ELF-1 (cell line): ENCODE measurements around the gene SCMH1.

Experiments
- DNase-seq: peaks from one replicate; pipeline ENCODE4 v3.0.0-alpha.2; 2016; ENCODE audit warnings: low read depth, low spot score

Gene SCMH1

GRCh38 chr1:41025979-41026819 is 215.9 kb downstream of the SCMH1 start:
- DNase-seq: no peak

- peak; percentile 69 for DNase-seq
Observed at GRCh38 chr1:41024953-41025352, 217.2 kb downstream of the SCMH1 start.

- DNase-seq: no peak
Observed at GRCh38 chr1:41023279-41023990, 218.7 kb downstream of the SCMH1 start.

GRCh38 chr1:41022424-41022823 is 219.7 kb downstream of the SCMH1 start:
- no peak for DNase-seq

- DNase-seq: peak; percentile 65
Observed at GRCh38 chr1:41021526-41022308, 220.4 kb downstream of the SCMH1 start, which contains the start of gene SLFNL1. TSS of gene SLFNL1 (minus strand) at chr1:41021725. CDS start at chr1:41020660, 1,065 bp downstream.

- DNase-seq: no peak
Observed at GRCh38 chr1:41020654-41021053, 221.5 kb downstream of the SCMH1 start.

- DNase-seq: no peak
Observed at GRCh38 chr1:41020109-41020576, 222.0 kb downstream of the SCMH1 start.

GRCh38 chr1:41019353-41019745 is 222.8 kb downstream of the SCMH1 start:
- DNase-seq: no peak

GRCh38 chr1:41018018-41018410 is 224.1 kb downstream of the SCMH1 start:
- DNase-seq: no peak

GRCh38 chr1:41017141-41018017 is 224.7 kb downstream of the SCMH1 start:
- no peak for DNase-seq

- DNase-seq: no peak
Observed at GRCh38 chr1:41015897-41016470, 226.1 kb downstream of the SCMH1 start.

- no peak for DNase-seq
Observed at GRCh38 chr1:41015281-41015896, 226.7 kb downstream of the SCMH1 start.

- DNase-seq: no peak
Observed at GRCh38 chr1:41014871-41015270, 227.2 kb downstream of the SCMH1 start.

GRCh38 chr1:41013796-41014195 is 228.3 kb downstream of the SCMH1 start:
- no peak for DNase-seq

- no peak for DNase-seq
Observed at GRCh38 chr1:41013024-41013423, 229.1 kb downstream of the SCMH1 start.

GRCh38 chr1:41010345-41010744 is 231.8 kb downstream of the SCMH1 start:
- no peak for DNase-seq

- DNase-seq: no peak
Observed at GRCh38 chr1:41009466-41009865, 232.6 kb downstream of the SCMH1 start.

GRCh38 chr1:41006942-41007865 is 234.9 kb downstream of the SCMH1 start:
- DNase-seq: no peak

GRCh38 chr1:41005876-41006275 is 236.2 kb downstream of the SCMH1 start:
- DNase-seq: no peak
